Calu3 (cell line): ENCODE data around the gene SYT7. TPM values are rescaled to one million over a fixed set of nuclear protein-coding genes. Genes with fewer than 3 reads are reported as not detected.

Experiments used
- BruUV-seq: library from RNA; stranded (reverse); fragments of 400-500 nt; replicated peaks from 2 replicates; lab custom pipeline; 2021; lab: Mats Ljungman, UMichigan
- CTCF ChIA-PET: fragments of 300-600 bp; sonication (Branson Sonifier 250); formaldehyde crosslinking; loops from one replicate; lab custom pipeline; 2022; ENCODE audit warnings: antibody characterized with exemption; lab: Charles Lee
- DNase-seq: peaks from one replicate; pipeline ENCODE4 v3.0.0; 2022
- H3K27ac Mint-ChIP-seq: one replicate; pipeline ENCODE4 v1.8.0; 2022; ENCODE audit warnings: mixed read lengths; ENCODE audit not compliant: unreplicated experiment
- H3K27me3 Mint-ChIP-seq: one replicate; pipeline ENCODE4 v1.8.0; 2022; ENCODE audit warnings: mixed read lengths; ENCODE audit not compliant: unreplicated experiment
- H3K36me3 Mint-ChIP-seq: one replicate; pipeline ENCODE4 v1.8.0; 2022; ENCODE audit warnings: mild to moderate bottlenecking, moderate library complexity, mixed read lengths; ENCODE audit not compliant: insufficient read depth, unreplicated experiment
- H3K4me1 Mint-ChIP-seq: one replicate; pipeline ENCODE4 v1.8.0; 2022; ENCODE audit warnings: mild to moderate bottlenecking, low read depth, mixed read lengths; ENCODE audit not compliant: unreplicated experiment
- H3K4me3 Mint-ChIP-seq: one replicate; pipeline ENCODE4 v1.8.0; 2022; ENCODE audit warnings: mild to moderate bottlenecking, low read depth, moderate library complexity, mixed read lengths; ENCODE audit not compliant: unreplicated experiment
- H3K9me3 Mint-ChIP-seq: one replicate; pipeline ENCODE4 v1.8.0; 2022; ENCODE audit warnings: low read depth, mixed read lengths; ENCODE audit not compliant: unreplicated experiment
- intact Hi-C: fragments of 100-400 bp; cut with micrococcal nuclease; formaldehyde crosslinking; loops from one replicate; pipeline ENCODE4 v1.10.0; 2022; ENCODE audit not compliant: unreplicated experiment
- total RNA-seq: library from RNA; stranded (reverse); gene quantifications from 2 replicates; pipeline ENCODE4 v1.2.3, GENCODE V29; 2022
- TF ChIP-seq, protein P1 (sequence below): fragments of 200-600 bp; IDR thresholded peaks from one replicate; pipeline ENCODE4 v1.8.0; 2022; ENCODE audit warnings: antibody characterized with exemption; ENCODE audit not compliant: unreplicated experiment

The SYT7 gene
- total RNA-seq, 1 experiment from 2014 or later = 4.4 TPM

GRCh38 chr11:61603667-61604066 lies 22.8 kb upstream of the SYT7 start:
- TF ChIP-seq, protein P1, sequence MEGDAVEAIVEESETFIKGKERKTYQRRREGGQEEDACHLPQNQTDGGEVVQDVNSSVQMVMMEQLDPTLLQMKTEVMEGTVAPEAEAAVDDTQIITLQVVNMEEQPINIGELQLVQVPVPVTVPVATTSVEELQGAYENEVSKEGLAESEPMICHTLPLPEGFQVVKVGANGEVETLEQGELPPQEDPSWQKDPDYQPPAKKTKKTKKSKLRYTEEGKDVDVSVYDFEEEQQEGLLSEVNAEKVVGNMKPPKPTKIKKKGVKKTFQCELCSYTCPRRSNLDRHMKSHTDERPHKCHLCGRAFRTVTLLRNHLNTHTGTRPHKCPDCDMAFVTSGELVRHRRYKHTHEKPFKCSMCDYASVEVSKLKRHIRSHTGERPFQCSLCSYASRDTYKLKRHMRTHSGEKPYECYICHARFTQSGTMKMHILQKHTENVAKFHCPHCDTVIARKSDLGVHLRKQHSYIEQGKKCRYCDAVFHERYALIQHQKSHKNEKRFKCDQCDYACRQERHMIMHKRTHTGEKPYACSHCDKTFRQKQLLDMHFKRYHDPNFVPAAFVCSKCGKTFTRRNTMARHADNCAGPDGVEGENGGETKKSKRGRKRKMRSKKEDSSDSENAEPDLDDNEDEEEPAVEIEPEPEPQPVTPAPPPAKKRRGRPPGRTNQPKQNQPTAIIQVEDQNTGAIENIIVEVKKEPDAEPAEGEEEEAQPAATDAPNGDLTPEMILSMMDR = no peak
- no peaks in the 10 kb centered on the region for H3K9me3 Mint-ChIP-seq
- H3K27me3 Mint-ChIP-seq = peaks cover 77% of the 10 kb centered on the region
- H3K36me3 Mint-ChIP-seq = no peaks in the 10 kb centered on the region
- H3K27ac Mint-ChIP-seq = no peak overlapping the region
- no peak for DNase-seq
- BruUV-seq = no TSS peak
- peaks cover 16% of the 10 kb centered on the region for H3K4me1 Mint-ChIP-seq
- intact Hi-C loops = no loop called here
- CTCF ChIA-PET = interaction anchor here (0.9 kb wide), 1 partner anchor 22 kb away, joined by 3 read pairs; the partner anchor contains the start of gene SYT7
- no peak overlapping the region for H3K4me3 Mint-ChIP-seq

- Mint-ChIP-seq H3K4me1 (peaks cover 16% of the 10 kb centered on the region), H3K27ac (no peak overlapping the region), H3K27me3 (peaks cover 84% of the 10 kb centered on the region), H3K4me3 (no peak overlapping the region), H3K36me3 (no peaks in the 10 kb centered on the region), H3K9me3 (no peaks in the 10 kb centered on the region)
- intact Hi-C loops = no loop called here
- DNase-seq = peak; percentile 41
- no TSS peak for BruUV-seq
- TF ChIP-seq, protein P1 = no peak
- CTCF ChIA-PET = interaction anchor here (0.9 kb wide), 1 partner anchor 22 kb away, joined by 3 read pairs; the partner anchor contains the start of gene SYT7
Observed at GRCh38 chr11:61602775-61603569, 22.1 kb upstream of the SYT7 start.

- TF ChIP-seq, protein P1 = no peak
- H3K4me1 Mint-ChIP-seq = peaks cover 16% of the 10 kb centered on the region
- DNase-seq = no peak
- H3K27ac Mint-ChIP-seq = no peak overlapping the region
- no peak overlapping the region for H3K4me3 Mint-ChIP-seq
- no peaks in the 10 kb centered on the region for H3K9me3 Mint-ChIP-seq
- BruUV-seq = no TSS peak
- peaks cover 76% of the 10 kb centered on the region for H3K27me3 Mint-ChIP-seq
- intact Hi-C loops = no loop called here
- H3K36me3 Mint-ChIP-seq = no peaks in the 10 kb centered on the region
- CTCF ChIA-PET = no interaction called here
Observed at GRCh38 chr11:61601512-61601911, 20.6 kb upstream of the SYT7 start.

- CTCF ChIA-PET = no interaction called here
- DNase-seq = no peak
- no peak overlapping the region for H3K27ac Mint-ChIP-seq
- peaks cover 23% of the 10 kb centered on the region for H3K4me1 Mint-ChIP-seq
- peaks cover 62% of the 10 kb centered on the region for H3K27me3 Mint-ChIP-seq
- TF ChIP-seq, protein P1 = no peak
- no TSS peak for BruUV-seq
- no peaks in the 10 kb centered on the region for H3K36me3 Mint-ChIP-seq
- H3K4me3 Mint-ChIP-seq = no peak overlapping the region
- H3K9me3 Mint-ChIP-seq = no peaks in the 10 kb centered on the region
- intact Hi-C loops = no loop called here
Observed at GRCh38 chr11:61599968-61600710, 19.3 kb upstream of the SYT7 start.
